MV-4-11 (cell line): Measurements from ENCODE around the gene PNPLA8.

Experiments used
- DNase-seq: peaks from one replicate; lab custom pipeline; 2025; lab: John Stamatoyannopoulos, UW

PNPLA8 gene

DNA sequence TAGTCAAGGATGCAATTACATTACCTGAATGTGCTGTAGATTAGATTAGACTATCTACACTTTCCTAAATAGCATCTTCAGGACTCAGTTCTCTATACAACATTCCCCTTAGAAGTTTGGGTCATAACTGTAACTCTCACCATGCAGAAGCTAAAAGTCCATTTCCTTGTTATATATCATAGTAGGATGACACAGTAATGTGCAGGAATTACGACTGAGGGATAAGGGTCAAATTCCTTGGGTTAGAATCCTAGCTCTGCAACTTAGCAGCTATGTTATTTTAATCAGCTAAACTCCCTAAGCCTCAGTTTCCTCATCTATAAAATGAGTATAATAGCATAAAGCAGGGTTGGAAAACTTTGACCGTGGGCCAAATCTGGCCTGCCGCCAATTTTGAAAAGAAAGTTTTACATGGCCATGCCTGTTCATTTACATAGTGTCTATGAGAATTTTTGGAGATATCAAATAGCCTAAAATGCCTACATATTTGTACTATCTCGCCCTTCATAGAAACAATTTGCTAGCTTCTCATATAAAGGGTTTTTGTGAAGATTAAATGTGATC lies 84.5 kb downstream of the PNPLA8 start:
- no peak for DNase-seq

DNA sequence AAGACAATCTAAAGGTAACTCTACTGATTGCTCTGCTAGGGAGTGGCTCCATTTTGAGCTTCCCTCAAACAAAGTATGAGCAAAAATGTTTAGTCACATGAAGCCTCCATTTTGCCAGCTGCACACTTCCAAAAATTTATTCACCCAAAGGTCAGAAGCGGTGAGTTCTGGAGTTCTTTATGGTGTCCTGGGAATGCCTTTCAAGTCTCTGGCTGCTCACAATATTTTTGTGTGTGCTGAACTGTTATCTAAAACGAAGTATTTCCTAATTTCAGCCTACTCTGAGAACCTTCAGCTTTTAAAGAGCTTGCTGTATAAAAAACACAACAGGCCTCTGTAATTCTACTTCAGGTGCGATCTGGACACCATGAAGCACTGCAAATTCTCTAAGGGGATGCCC lies 85.3 kb downstream of the PNPLA8 start:
- DNase-seq, result no peak

GRCh38 chr7:108436906-108437305 lies 89.0 kb downstream of the PNPLA8 start:
- DNase-seq, result no peak

DNA sequence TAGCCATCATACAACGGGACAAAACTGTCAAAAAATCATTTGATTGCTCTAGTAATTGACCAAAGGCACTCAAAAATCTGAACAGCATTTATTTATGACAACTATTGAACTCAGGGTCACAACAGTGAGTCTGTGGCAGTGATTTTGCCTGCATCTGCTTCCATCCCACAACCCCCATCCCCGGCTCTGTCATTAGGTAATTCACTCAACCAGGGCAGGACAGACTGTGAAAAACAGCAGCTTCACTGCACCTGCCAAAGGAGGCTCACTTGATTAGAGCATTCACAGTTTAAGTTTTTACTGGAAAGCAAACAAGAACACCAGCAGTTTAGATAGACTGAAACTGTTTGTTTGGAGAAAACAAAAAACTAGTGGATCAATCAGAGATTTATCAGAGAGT lies 91.9 kb downstream of the PNPLA8 start:
- DNase-seq, result no peak

- DNase-seq, result no peak
Measured at GRCh38 chr7:108431099-108431498, 94.8 kb downstream of the PNPLA8 start.

DNA sequence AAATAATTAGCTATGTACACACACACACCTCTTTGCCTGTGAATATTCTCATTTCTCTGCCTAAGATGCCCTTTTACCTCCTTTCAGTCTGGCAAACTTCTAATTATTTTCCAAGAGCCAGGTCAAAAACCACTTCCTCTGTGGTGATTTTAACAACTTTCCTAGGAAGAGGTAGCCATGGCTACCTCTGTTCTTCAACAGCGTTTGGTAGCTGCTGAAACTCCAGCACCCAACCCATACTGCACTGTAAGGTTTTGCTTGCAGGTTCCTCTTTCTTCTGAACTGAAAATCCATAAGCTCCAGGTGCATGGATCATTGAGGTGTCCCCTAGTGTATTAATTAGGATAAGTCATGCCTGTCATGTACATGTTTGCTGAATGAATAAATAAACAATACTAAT lies 95.3 kb downstream of the PNPLA8 start:
- DNase-seq, result no peak

GRCh38 chr7:108427766-108428165 lies 98.2 kb downstream of the PNPLA8 start:
- no peak for DNase-seq

- DNase-seq, result no peak
Measured at GRCh38 chr7:108425714-108426275, 100.1 kb downstream of the PNPLA8 start.

DNA sequence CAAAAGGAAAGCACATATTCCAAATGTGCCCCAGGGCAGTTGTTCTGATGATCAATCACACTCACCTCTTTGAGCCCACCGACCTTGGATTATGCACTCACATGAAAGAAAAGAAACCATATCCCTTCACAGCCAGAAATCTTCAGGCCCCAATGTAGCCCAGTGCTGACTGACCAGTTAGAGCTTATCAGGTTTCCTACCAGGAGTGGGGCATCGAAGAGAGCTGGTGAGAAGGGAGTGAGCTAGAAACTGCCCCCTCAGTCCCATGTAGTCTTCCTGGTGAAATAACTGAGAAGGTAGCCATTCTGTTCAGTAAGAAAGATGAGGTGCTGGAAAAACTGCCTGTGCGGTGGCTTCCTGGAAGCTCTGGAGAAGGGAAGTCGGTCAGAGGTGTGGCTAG lies 101.9 kb downstream of the PNPLA8 start:
- DNase-seq, result no peak

- DNase-seq, result no peak
Measured at GRCh38 chr7:108423089-108423989, 102.6 kb downstream of the PNPLA8 start.

DNA sequence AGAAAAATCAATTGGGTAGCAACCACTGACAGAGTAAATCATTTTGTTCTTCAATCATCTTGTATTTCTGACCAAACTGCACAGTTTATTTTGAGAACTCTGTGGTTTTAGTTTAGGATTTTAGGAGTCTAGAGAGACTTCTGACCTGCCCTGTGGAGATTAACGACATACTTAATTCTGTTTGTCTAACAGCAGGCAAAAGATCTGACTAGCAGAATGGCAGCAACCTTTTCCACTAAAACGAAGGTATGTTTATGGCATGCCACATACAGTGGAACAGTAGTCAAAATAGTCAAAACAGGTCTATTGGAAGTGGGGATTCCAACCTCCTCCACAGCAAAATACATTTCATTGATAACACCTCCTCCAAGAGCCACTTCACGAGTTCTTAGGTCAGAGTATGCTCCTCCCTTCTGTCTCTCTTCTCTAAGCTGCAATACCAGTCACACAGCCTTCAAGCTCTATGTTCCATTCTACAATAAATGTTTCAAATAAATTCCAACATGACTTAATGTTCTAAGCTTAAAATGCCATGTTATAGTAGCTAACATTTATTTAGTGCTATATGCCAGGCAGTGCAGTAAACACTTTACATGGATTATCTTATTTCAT lies 104.1 kb downstream of the PNPLA8 start:
- no peak for DNase-seq
